Neuronal stem cell (in vitro differentiated cells): ENCODE data around the gene OLFM2.

Source experiments
- DNase-seq: peaks from one replicate; pipeline ENCODE4 v3.0.0-alpha.2; 2013; ENCODE audit warnings: low spot score
- H2AFZ ChIP-seq: one replicate; pipeline ENCODE4 v1.6.1; 2013; ENCODE audit warnings: mild to moderate bottlenecking, low read length, inconsistent platforms
- H2AK5ac ChIP-seq: 2 replicates; pipeline ENCODE4 v1.6.1; 2013; ENCODE audit warnings: low read depth, mild to moderate bottlenecking, inconsistent platforms, low read length, moderate library complexity, mixed read lengths
- H2BK120ac ChIP-seq: 2 replicates; pipeline ENCODE4 v1.6.1; 2013; ENCODE audit warnings: low read depth, mild to moderate bottlenecking, inconsistent platforms, low read length, moderate library complexity, mixed read lengths
- H2BK12ac ChIP-seq: one replicate; pipeline ENCODE4 v1.6.1; 2013; ENCODE audit warnings: low read length, inconsistent platforms
- H2BK15ac ChIP-seq: 2 replicates; pipeline ENCODE4 v1.6.1; 2013; ENCODE audit warnings: mild to moderate bottlenecking, low read length, inconsistent platforms, mixed read lengths
- H2BK5ac ChIP-seq: one replicate; pipeline ENCODE4 v1.6.1; 2013; ENCODE audit warnings: inconsistent platforms, mild to moderate bottlenecking, low read length, moderate library complexity
- H3K14ac ChIP-seq: one replicate; pipeline ENCODE4 v1.6.1; 2013; ENCODE audit warnings: low read length, inconsistent platforms
- H3K18ac ChIP-seq: 2 replicates; pipeline ENCODE4 v1.6.1; 2013; ENCODE audit warnings: low read length, inconsistent platforms
- H3K23ac ChIP-seq: 2 replicates; pipeline ENCODE4 v1.6.1; 2013; ENCODE audit warnings: low read depth, mild to moderate bottlenecking, mixed read lengths, low read length, inconsistent platforms; ENCODE audit not compliant: poor library complexity
- H3K27ac ChIP-seq: replicated peaks from 3 replicates; pipeline ENCODE4 v1.5.1; 2013; ENCODE audit warnings: low read length, inconsistent platforms
- H3K27me3 ChIP-seq, 3 experiments: 2 replicates each; pipeline ENCODE4 v1.6.1; 2013; ENCODE audit warnings: low read length in 3 of 3, mild to moderate bottlenecking in 2 of 3, inconsistent platforms in 1 of 3, low read depth in 1 of 3, mixed read lengths in 1 of 3, moderate library complexity in 1 of 3; ENCODE audit not compliant: control insufficient read depth in 3 of 3, insufficient read depth in 3 of 3
- H3K36me3 ChIP-seq, 2 donors: replicated peaks in 1 of 2; 2 replicates each; pipeline ENCODE4 v1.6.1; 2013; ENCODE audit warnings: low read length in 2 of 2; ENCODE audit not compliant: control insufficient read depth in 2 of 2, insufficient read depth in 2 of 2
- H3K4ac ChIP-seq: 2 replicates; pipeline ENCODE4 v1.6.1; 2013; ENCODE audit warnings: inconsistent platforms, mild to moderate bottlenecking, low read length, moderate library complexity
- H3K4me1 ChIP-seq, 2 donors: 1 replicate in 1 of 2; 2 replicates in 1 of 2; pipeline ENCODE4 v1.6.1; 2013; ENCODE audit warnings: low read length in 2 of 2, low read depth in 1 of 2; ENCODE audit not compliant: control insufficient read depth in 2 of 2, insufficient read depth in 1 of 2
- H3K4me2 ChIP-seq: one replicate; pipeline ENCODE4 v1.6.1; 2013; ENCODE audit warnings: mild to moderate bottlenecking, low read length, inconsistent platforms; ENCODE audit not compliant: insufficient read depth, poor library complexity, severe bottlenecking
- H3K4me3 ChIP-seq, 2 donors: 2 replicates each; pipeline ENCODE4 v1.5.1; 2013; ENCODE audit warnings: low read length in 2 of 2, mild to moderate bottlenecking in 2 of 2, inconsistent platforms in 1 of 2, moderate library complexity in 1 of 2
- H3K79me1 ChIP-seq: one replicate; pipeline ENCODE4 v1.6.1; 2013; ENCODE audit warnings: low read depth, mild to moderate bottlenecking, inconsistent platforms, low read length, moderate library complexity
- H3K9ac ChIP-seq: one replicate; pipeline ENCODE4 v1.6.1; 2013; ENCODE audit warnings: mild to moderate bottlenecking, low read depth, low read length, inconsistent platforms; ENCODE audit not compliant: poor library complexity
- H3K9me3 ChIP-seq, 2 donors: replicated peaks in 1 of 2; 2 replicates each; pipeline versions ENCODE3 to v1.6.1; 2013; ENCODE audit warnings: low read length in 2 of 2, mild to moderate bottlenecking in 2 of 2, inconsistent platforms in 1 of 2, low read depth in 1 of 2, mixed read lengths in 1 of 2, moderate library complexity in 1 of 2; ENCODE audit not compliant: control insufficient read depth in 2 of 2, insufficient read depth in 1 of 2
- H4K8ac ChIP-seq: one replicate; pipeline ENCODE4 v1.6.1; 2013; ENCODE audit warnings: low read depth, mild to moderate bottlenecking, inconsistent platforms, low read length, moderate library complexity
- H4K91ac ChIP-seq: one replicate; pipeline ENCODE4 v1.6.1; 2013; ENCODE audit warnings: low read length, low read depth, mild to moderate bottlenecking, inconsistent platforms; ENCODE audit not compliant: poor library complexity
- WGBS, 2 donors: extraction: QIAGEN DNeasy Blood & Tissue Kit; methylation state at CpG; one replicate each; pipeline ENCODE4 v1.1.7; 2013; ENCODE audit warnings: missing lambda C conversion rate in 2 of 2, mixed read lengths in 1 of 2; ENCODE audit not compliant: insufficient read length in 2 of 2, insufficient replicate concordance in 1 of 2; ENCODE audit errors: extremely low coverage in 2 of 2; 5-methylcytosine and 5-hydroxymethylcytosine counted together

The OLFM2 gene

DNA sequence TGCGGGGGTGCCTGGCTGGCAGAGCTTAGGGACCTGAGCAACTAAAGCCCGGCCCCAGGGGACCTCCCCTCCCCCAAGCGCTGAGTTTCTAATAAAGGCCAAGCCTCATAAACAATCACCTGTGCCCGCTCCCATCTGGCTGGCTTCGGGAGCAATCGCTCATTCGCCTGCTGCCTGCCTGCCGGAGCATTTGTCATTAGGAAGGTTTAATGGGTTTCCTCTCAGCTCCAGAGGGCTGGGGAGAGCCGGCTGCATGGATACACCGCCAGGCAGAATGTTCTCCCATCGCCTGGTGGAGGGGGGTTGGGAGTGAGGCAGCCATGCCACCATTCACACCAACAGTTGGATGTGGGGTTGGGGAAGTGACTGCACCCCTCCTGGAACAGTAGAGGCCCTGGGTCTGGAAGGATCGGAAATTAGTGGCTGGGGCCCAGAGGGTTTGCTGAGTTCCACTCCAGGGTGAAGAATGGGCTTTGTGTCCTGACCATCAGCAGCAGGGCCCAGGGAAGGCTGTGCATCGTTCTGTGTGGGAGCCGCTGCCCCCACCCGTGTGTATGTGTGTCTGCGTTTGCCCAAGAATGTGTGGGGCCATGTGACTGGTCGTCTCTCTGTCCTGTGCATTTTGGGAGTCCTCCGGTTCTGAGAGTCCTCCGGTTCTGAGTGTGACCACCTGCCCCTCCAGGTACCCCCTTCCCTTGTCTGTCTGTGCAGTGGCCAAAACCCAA lies 85.9 kb downstream of the OLFM2 start:
- no peak overlapping the region for H2BK120ac ChIP-seq
- no CpG with 5 or more reads among the region's 19 CpGs for WGBS, 2 donors
- H2BK5ac ChIP-seq = no peak overlapping the region
- H2AFZ ChIP-seq = no peak overlapping the region
- DNase-seq = no peak
- peaks cover 0 to 9% of the 10 kb centered on the region in 2 donors for H3K4me1 ChIP-seq
- H3K4me3 ChIP-seq = no peak overlapping the region
- H3K79me1 ChIP-seq = peaks cover 2% of the 10 kb centered on the region
- no peak overlapping the region for H3K14ac ChIP-seq
- no peak overlapping the region for H4K91ac ChIP-seq
- H2BK15ac ChIP-seq = no peak overlapping the region
- H3K27ac ChIP-seq = no peak overlapping the region
- H3K4me2 ChIP-seq = no peak overlapping the region
- no peak overlapping the region for H4K8ac ChIP-seq
- no peak overlapping the region for H3K9ac ChIP-seq
- H3K23ac ChIP-seq = peak overlapping the region; percentile 1
- H3K18ac ChIP-seq = peak overlapping the region; percentile 7
- H2BK12ac ChIP-seq = no peak overlapping the region
- H2AK5ac ChIP-seq = no peak overlapping the region
- peaks cover 18 to 53% of the 10 kb centered on the region in 2 donors for H3K36me3 ChIP-seq
- H3K27me3 ChIP-seq = no peaks in the 10 kb centered on the region
- no peaks in the 10 kb centered on the region for H3K9me3 ChIP-seq
- H3K4ac ChIP-seq = no peak overlapping the region

DNA sequence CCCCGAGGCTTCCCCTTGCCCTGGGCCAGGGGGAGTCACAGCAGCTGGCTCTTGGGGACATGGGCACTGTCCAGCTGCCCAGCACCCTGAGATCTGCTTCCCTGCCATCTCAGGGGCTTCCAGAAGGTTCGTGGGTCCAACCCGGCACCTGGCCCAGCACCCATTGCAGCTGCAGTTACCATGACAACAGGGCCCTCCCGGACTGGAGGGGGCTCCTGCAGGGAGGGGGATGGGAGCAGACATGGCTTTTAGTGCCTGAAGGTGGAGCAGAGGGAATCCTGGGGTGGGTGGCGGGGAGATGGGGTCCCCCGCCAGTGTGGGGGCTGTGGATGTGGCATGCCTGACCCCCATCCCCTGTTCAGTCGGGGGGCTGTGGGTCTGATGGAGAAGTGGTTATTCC lies 86.5 kb downstream of the OLFM2 start:
- no peak overlapping the region for H2BK15ac ChIP-seq
- no CpG with 5 or more reads among the region's 7 CpGs for WGBS, 2 donors
- H3K18ac ChIP-seq = no peak overlapping the region
- H2AFZ ChIP-seq = no peak overlapping the region
- H3K27ac ChIP-seq = no peak overlapping the region
- no peak overlapping the region for H3K4me3 ChIP-seq
- H3K23ac ChIP-seq = peak overlapping the region; percentile 1
- no peak overlapping the region for H3K4ac ChIP-seq
- no peak overlapping the region for H4K91ac ChIP-seq
- DNase-seq = no peak
- H2AK5ac ChIP-seq = no peak overlapping the region
- H3K14ac ChIP-seq = no peak overlapping the region
- no peak overlapping the region for H2BK12ac ChIP-seq
- H3K36me3 ChIP-seq = peaks cover 21 to 59% of the 10 kb centered on the region in 2 donors
- no peak overlapping the region for H2BK120ac ChIP-seq
- H2BK5ac ChIP-seq = no peak overlapping the region
- H3K9ac ChIP-seq = no peak overlapping the region
- H3K79me1 ChIP-seq = peaks cover 2% of the 10 kb centered on the region
- peaks cover 0 to 9% of the 10 kb centered on the region in 2 donors for H3K4me1 ChIP-seq
- H3K4me2 ChIP-seq = no peak overlapping the region
- no peaks in the 10 kb centered on the region for H3K27me3 ChIP-seq
- H3K9me3 ChIP-seq = no peaks in the 10 kb centered on the region
- no peak overlapping the region for H4K8ac ChIP-seq

GRCh38 chr19:9848762-9849161 lies 87.6 kb downstream of the OLFM2 start:
- Histone ChIP-seq H3K4ac (no peak overlapping the region), H2BK5ac (no peak overlapping the region), H3K14ac (no peak overlapping the region), H3K79me1 (peaks cover 2% of the 10 kb centered on the region), H3K4me3 (no peak overlapping the region), H2AK5ac (peak overlapping the region; percentile 18), H4K91ac (no peak overlapping the region), H2BK15ac (no peak overlapping the region), H3K36me3 (peaks cover 28 to 69% of the 10 kb centered on the region in 2 donors), H3K18ac (no peak overlapping the region), H2BK12ac (no peak overlapping the region), H2AFZ (no peak overlapping the region), H2BK120ac (peak overlapping the region; percentile 56), H3K4me1 (peaks cover 0 to 9% of the 10 kb centered on the region in 2 donors), H3K9me3 (no peaks in the 10 kb centered on the region), H3K4me2 (no peak overlapping the region), H3K27me3 (no peaks in the 10 kb centered on the region), H3K27ac (no peak overlapping the region), H4K8ac (no peak overlapping the region), H3K9ac (no peak overlapping the region), H3K23ac (peak overlapping the region; percentile 59)
- no peak for DNase-seq
- no CpG with 5 or more reads among the region's 23 CpGs for WGBS, 2 donors

DNA sequence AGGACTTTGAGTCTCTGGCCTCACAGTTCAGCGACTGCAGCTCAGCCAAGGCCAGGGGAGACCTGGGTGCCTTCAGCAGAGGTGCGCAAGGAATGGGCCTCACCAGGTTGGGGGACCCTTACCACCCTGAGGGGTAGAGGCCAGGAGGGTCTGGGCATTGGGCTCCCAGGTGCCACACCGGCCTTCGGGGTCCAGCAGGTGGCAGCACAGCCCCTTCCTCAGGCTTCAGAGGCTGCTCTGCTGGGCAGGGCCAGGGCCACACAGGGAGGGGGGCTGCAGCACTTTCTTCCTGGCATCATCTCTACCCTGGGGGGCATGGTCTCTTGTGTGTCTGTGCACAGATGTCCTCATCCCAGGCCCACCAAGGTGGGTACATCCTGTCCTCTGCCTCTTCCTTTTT lies 88.3 kb downstream of the OLFM2 start:
- no peak overlapping the region for H2BK120ac ChIP-seq
- H3K14ac ChIP-seq = no peak overlapping the region
- H3K4ac ChIP-seq = no peak overlapping the region
- H3K23ac ChIP-seq = no peak overlapping the region
- peak overlapping the region; percentile 9 for H3K18ac ChIP-seq
- no peaks in the 10 kb centered on the region for H3K9me3 ChIP-seq
- whole genome bisulfite sequencing, 2 donors = no CpG with 5 or more reads among the region's 4 CpGs
- peaks cover 2% of the 10 kb centered on the region for H3K79me1 ChIP-seq
- H3K9ac ChIP-seq = no peak overlapping the region
- no peak overlapping the region for H4K91ac ChIP-seq
- H2BK5ac ChIP-seq = peak overlapping the region; percentile 10
- peaks cover 33 to 76% of the 10 kb centered on the region in 2 donors for H3K36me3 ChIP-seq
- peaks cover 0 to 9% of the 10 kb centered on the region in 2 donors for H3K4me1 ChIP-seq
- DNase-seq = no peak
- no peak overlapping the region for H2BK15ac ChIP-seq
- H2AFZ ChIP-seq = no peak overlapping the region
- no peak overlapping the region for H3K4me3 ChIP-seq
- no peaks in the 10 kb centered on the region for H3K27me3 ChIP-seq
- H3K4me2 ChIP-seq = no peak overlapping the region
- no peak overlapping the region for H4K8ac ChIP-seq
- H2AK5ac ChIP-seq = no peak overlapping the region
- no peak overlapping the region for H2BK12ac ChIP-seq
- H3K27ac ChIP-seq = no peak overlapping the region
